ENCODE results near the gene LRRFIP2.

DNA sequence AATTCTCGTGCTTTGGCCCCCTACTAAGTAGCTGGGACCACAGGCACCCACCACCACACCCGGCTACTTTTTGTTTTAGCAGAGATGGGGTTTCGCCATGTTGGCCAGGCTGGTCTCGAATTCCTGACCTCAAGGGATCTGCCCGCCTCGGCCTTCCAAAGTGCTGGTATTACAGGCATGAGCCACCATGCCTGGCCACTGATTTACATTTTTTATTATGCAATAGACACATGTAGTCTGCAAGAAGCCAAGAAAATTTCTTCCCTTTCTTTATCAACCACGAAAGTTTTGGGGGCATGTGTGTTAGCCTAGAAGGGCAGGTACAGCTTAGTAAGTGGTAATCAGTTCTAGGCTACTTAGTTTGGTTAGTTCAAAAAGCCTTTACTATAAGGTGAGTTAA lies 51.1 kb downstream of the LRRFIP2 start:
- TF ChIP-seq CTCF (IDR thresholded peaks at IDR 0.05; ENCODE audit: insufficient read depth, low read depth, low read length) (no peak), EZH2 (IDR thresholded peaks at IDR 0.05; ENCODE audit: insufficient read depth, low read length) (no peak)
